Stimulated activated CD8-positive, alpha-beta memory T cell treated with anti-CD3 and anti-CD28 coated beads, Interleukin-4, amount 100 ng/mL, for 48 hours (primary cell): Measurements from ENCODE around the gene SIRPA.
"Not testable (repeated sequence)": the region's sequence is repeated elsewhere in the genome, so short reads cannot be mapped to it uniquely, and the experiment has no call there.

Experiments used
- DNase-seq: peaks from one replicate; pipeline ENCODE4 v3.0.0-alpha.2; 2020

The SIRPA gene

DNA sequence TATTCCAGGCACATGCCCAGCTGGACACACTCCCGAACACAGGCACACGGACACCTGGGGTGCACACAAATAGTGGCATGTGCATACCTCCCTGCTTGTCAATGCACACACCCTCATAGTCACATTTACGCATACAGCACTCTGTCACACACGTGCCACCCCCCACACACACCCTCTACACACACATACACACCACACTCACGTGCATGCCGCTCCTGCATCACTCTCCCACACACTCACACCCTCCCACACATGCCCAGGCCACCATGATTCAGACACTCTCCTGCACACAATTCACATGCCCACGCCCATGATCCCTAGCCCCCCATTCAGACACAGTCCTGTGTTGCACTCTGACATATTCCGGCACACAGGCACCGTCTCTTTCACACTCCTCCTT is 13.0 kb downstream of the SIRPA start:
- DNase-seq: no peak

GRCh38 chr20:1909097-1909496 is 13.9 kb downstream of the SIRPA start:
- DNase-seq: no peak

- no peak for DNase-seq
Measured at GRCh38 chr20:1911536-1911935, 16.3 kb downstream of the SIRPA start.

GRCh38 chr20:1912053-1912452 is 16.8 kb downstream of the SIRPA start:
- DNase-seq: no peak

DNA sequence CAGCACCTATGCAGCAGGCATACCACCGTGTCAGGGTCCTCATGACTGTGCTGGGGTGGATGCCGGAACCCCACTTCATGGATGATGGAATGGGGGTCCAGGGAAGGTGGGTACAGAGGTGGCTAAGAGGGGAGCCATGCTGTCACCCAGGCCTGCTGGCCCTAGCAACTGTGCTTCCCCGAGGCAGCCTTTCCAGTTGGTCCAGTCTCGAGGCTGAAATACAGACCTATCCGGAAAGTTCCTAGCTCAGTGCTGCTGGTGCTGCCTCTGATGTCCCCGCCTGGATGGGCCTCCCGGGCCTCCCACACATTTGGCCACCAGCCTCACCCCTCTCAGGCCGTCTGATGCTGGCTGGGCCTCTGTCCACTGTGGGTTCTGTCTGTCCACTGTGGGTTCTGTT is 17.4 kb downstream of the SIRPA start:
- no peak for DNase-seq

GRCh38 chr20:1915233-1915632 is 20.0 kb downstream of the SIRPA start:
- not testable (repeated sequence) for DNase-seq

GRCh38 chr20:1915725-1916124 is 20.5 kb downstream of the SIRPA start:
- no peak for DNase-seq

DNA sequence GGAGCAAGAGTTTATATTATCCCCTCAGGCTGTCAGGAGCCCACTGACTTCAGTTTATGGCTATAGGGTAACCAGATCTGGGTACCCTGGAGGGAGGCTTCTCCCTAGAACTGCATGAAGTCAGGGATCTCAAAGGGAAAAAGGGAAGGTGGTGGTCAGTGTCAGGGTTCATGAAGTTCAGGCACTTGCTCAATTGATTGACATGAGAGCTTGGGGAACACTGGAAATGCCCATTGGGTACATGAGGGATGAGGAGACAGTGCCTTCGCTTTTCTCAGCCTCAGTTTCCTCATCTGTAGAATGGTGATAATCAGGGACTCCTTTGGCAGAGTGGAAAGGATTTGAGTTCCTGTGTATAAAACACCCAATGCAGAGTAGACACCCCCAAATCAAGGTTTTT is 22.6 kb downstream of the SIRPA start:
- no peak for DNase-seq

DNA sequence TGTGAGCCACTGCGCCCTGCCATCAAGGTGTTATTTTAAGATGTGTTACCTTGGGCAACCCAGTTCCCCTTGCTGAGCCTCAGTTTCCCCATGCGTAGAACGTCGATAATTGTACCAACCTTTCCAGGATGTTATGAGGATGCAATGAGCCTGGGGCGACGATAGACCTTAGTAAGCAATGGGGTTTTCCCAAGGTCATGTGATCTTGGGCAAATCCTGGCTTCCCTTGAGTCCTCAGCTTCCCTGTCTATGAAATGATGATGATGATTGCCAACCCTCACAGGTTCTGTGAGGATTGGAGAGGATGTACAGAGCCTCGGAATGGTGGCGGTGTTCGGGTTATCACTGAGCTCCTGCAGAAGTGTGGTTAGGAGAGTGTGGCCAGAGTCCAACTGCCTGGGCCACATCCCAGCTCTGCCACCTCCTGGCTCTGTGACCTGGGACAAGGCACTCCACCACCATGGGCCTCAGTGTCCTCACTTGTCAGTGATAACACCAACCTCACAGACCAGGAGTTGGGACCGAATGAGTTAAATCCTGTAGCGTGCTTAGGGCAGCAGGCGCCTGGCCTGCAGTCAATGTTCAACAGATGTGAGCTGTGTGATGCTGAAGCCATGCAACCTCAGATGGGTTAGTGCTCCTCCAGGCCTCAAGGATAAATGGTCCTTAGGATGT is 23.4 kb downstream of the SIRPA start:
- DNase-seq: no peak

DNA sequence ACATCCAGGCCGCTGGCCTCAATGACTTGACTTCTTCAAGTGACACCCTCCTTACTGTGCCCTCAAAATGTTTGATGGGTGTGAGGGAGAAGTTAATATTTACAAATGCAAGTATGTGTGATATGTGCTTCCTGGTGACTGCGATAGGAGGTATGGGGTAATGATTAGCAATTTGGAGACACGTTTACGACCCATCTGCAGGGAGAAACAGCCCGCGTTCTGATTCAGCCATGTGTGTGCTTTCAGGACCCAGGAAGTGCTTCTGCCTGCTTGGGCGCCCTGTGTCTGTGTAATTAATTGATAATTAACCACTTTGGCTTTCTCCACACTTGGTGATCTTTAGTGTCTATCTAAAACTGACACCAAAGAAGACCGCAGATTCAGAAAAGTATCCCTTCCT is 25.0 kb downstream of the SIRPA start:
- DNase-seq: no peak

DNA sequence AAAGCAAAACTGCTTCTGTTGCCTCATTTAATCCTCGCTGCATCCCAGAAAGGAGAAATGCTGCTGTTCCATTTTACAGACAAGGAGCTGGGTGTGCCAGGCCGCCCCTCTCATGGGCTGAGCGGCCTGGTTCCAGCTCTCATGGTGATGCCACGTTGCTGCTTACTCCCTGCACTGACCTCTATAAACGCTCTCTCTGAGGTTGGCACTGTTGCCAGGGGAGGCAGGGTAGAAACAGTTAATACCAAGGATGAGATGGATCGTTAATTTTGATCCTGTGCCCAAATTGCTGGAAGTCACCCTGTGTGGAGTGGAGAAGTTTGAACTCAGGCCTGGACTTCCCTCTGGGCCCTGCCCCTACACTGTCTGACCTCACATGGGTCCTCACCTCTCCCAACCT is 25.6 kb downstream of the SIRPA start:
- DNase-seq: no peak

DNA sequence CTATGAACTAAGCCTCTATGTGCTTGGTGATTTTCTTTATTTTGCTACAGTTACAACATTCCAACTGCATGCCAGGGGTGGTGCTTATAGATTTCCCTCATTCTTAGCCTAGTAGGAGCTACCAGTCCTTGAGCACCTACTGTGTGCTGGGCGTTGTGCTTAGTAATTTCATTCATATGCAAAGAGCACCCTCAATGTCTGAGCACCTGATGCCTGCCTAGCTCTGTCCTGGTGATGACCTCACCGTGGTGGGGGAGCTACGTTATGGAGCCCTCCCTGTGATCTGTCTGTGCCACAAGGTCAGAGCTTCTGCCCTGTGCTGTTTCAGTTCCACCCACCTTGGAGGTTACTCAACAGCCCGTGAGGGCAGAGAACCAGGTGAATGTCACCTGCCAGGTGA is 26.8 kb downstream of the SIRPA start:
- not testable (repeated sequence) for DNase-seq

- DNase-seq: no peak
Measured at GRCh38 chr20:1922786-1923185, 27.6 kb downstream of the SIRPA start.

GRCh38 chr20:1924910-1925861 is 30.0 kb downstream of the SIRPA start:
- DNase-seq: no peak

GRCh38 chr20:1926237-1926636 is 31.0 kb downstream of the SIRPA start:
- no peak for DNase-seq

- DNase-seq: no peak
Measured at GRCh38 chr20:1927217-1927616, 32.0 kb downstream of the SIRPA start.

DNA sequence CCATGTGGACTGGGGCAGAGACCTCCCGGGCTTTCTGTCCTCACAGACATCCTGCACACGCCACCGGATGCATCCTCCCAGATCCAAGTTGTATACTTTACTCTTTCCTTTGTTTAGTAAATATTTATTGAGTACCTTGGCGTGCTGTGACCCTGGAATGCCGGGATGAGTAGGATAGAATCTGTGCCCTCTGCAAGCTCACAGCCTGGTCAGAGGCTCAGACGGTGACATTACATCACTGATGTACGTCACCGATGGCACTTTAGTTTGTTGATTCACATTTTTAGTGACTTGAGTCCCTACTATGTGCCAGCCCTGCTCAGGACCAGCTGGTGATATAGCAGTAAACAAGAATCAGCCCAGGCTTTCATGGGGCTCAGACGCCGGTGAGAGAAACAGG is 32.9 kb downstream of the SIRPA start:
- DNase-seq: no peak

DNA sequence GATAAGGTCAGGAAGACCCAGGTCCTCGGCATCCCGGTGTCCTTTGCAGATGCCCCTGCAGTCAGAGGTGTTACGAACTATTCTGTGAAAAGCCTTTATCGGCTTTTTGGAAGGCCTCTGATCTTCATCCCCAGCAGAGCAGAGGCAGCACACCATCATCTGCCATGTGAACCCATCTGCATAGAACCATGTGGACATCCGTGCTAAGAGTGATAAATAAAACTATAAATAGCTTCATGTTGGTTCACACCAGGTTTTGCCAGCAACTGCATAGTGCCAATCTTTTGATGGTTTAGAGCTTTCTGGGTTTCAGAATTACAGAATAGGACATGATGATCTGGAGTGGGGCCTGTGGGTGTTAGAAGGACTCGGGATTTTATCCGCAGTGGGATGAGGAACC is 33.6 kb downstream of the SIRPA start:
- no peak for DNase-seq

DNA sequence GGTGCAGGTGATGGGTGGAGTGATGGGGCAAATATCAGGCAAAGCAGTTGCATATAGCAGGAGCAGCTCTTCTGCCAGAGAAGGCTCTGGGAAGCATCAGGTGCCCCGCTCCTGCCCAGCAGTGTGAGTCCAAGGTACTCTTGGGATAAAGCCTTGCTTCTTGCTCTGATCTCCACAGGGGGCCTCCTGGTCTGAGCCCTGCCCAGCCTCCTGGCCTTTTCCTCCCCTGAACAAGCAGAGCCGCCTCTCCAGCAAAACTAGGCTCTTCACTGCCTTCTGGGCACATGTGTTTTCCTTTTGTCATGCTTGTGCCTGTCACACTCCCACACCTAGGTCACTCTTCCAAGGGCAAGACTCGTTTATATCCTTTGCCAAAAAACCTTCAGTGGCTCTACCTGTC is 34.3 kb downstream of the SIRPA start:
- DNase-seq: no peak

- DNase-seq: no peak
Measured at GRCh38 chr20:1930165-1930564, 35.0 kb downstream of the SIRPA start.

GRCh38 chr20:1931830-1932229 is 36.6 kb downstream of the SIRPA start:
- DNase-seq: no peak

DNA sequence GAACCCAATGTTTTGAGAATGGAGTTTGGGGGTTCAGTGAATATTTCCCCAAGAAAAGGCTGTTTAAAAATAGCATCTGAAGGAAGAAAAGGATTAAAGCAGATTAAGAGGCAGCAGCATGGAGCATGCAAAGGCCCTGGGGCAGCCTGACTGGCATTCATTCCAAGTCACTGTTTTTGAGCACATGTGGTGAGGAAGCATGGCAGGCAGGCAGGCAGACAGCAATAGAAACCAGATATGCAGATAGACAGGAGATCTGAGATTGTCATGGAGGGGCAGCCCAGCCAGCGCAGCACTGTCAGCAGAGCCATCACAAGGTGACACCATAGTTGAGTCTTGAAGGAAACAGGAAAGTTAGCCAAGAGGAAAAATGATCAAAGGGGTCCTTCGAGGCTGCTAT is 37.8 kb downstream of the SIRPA start:
- no peak for DNase-seq

GRCh38 chr20:1933465-1933870 is 38.3 kb downstream of the SIRPA start:
- no peak for DNase-seq

GRCh38 chr20:1934156-1934555 is 38.9 kb downstream of the SIRPA start:
- DNase-seq: no peak
